Body of pancreas (tissue), 4 donors: ENCODE measurements around the gene APOM. TPM values are rescaled to one million over a fixed set of nuclear protein-coding genes. Genes with fewer than 3 reads are reported as not detected.

Source experiments
- ATAC-seq: fragments of 150-250 bp; one replicate; pipeline ENCODE4 v1.9.1; 2016
- DNase-seq, 4 donors: peaks; one replicate each; pipeline ENCODE4 v3.0.0-alpha.2; 2019
- H3K27ac ChIP-seq, 4 donors: fragments of 200-600 bp; sonication (generic); 1 replicate in 3 of 4; 2 replicates in 1 of 4; pipeline versions ENCODE4 v1.5.1 to v1.6.1; 2016 to 2019; ENCODE audit warnings: mild to moderate bottlenecking in 1 of 4, mixed read lengths in 1 of 4, moderate library complexity in 1 of 4
- H3K27me3 ChIP-seq, 2 donors: fragments of 200-600 bp; sonication (generic); one replicate each; pipeline ENCODE4 v1.6.0; 2016; ENCODE audit warnings: mild to moderate bottlenecking in 1 of 2
- H3K36me3 ChIP-seq, 2 donors: fragments of 200-600 bp; sonication (generic); replicated peaks in 1 of 2; 2 replicates each; pipeline ENCODE4 v1.5.1; 2016; ENCODE audit warnings: low read depth in 2 of 2; ENCODE audit not compliant: insufficient read depth in 1 of 2
- H3K4me1 ChIP-seq: fragments of 200-600 bp; sonication (generic); one replicate; pipeline ENCODE4 v1.6.0; 2016
- H3K4me3 ChIP-seq, 2 donors: fragments of 200-600 bp; sonication (generic); 1 replicate in 1 of 2; 2 replicates in 1 of 2; pipeline ENCODE4 v1.5.1; 2016 to 2019
- H3K9me3 ChIP-seq, 3 donors: fragments of 200-600 bp; sonication (generic); 1 replicate in 2 of 3; 2 replicates in 1 of 3; pipeline ENCODE4 v1.5.1; 2016
- CTCF ChIP-seq, 7 experiments: fragments of 450-650 bp in 4 of 7; fragments of 200-600 bp in 3 of 7; sonication (generic) in 3 of 7; IDR thresholded peaks; one replicate each; pipeline ENCODE4 v1.5.1; 2016 to 2019; ENCODE audit warnings: antibody characterized with exemption in 7 of 7
- POLR2A ChIP-seq, 3 donors: fragments of 450-650 bp; IDR thresholded peaks; one replicate each; pipeline ENCODE4 v1.6.1; 2016; ENCODE audit warnings: antibody characterized with exemption in 3 of 3, mild to moderate bottlenecking in 2 of 3
- WGBS, 2 donors: methylation state at CpG; one replicate each; pipeline ENCODE4 v1.1.5; 2017; 5-methylcytosine and 5-hydroxymethylcytosine counted together
- intact Hi-C: fragments of 100-400 bp; cut with DNase I; formaldehyde crosslinking; loops from one replicate; pipeline ENCODE4 v1.15.1; 2023
- total RNA-seq, 2 donors: library from RNA; depleted of rRNA; stranded (reverse); fragments of >200 nt; gene quantifications; one replicate each; pipeline ENCODE4 v1.1.0, GENCODE V29; 2016

APOM gene
- total RNA-seq, 2 donors from 2014 or later, result 1.6 TPM; not detected in 1

- DNase-seq (no peak), ATAC-seq (no peak)
- Histone ChIP-seq H3K27ac (no peak overlapping the region), H3K4me1 (no peaks in the 10 kb centered on the region), H3K27me3 (no peaks in the 10 kb centered on the region), H3K4me3 (no peak overlapping the region), H3K9me3 (no peaks in the 10 kb centered on the region), H3K36me3 (peaks cover 31 to 71% of the 10 kb centered on the region in 2 donors)
- intact Hi-C loops, result no loop called here
- no peak for TF ChIP-seq POLR2A (IDR thresholded peaks at IDR 0.05)
- TF ChIP-seq CTCF (IDR thresholded peaks at IDR 0.05), result no peak
- 93 to 96% methylated on average over 7 of the region's 7 CpGs for WGBS, 2 donors
These were observed 26.7 kb upstream of the APOM start for GRCh38 chr6:31629014-31629413.

GRCh38 chr6:31630177-31630934, 25.3 kb upstream of the APOM start:
- Histone ChIP-seq H3K27me3 (no peaks in the 10 kb centered on the region), H3K36me3 (peaks cover 31 to 68% of the 10 kb centered on the region in 2 donors), H3K27ac (no peak overlapping the region), H3K4me1 (no peaks in the 10 kb centered on the region), H3K4me3 (no peak overlapping the region), H3K9me3 (no peaks in the 10 kb centered on the region)
- no peak for ATAC-seq
- no peak for DNase-seq
- no peak for TF ChIP-seq CTCF (IDR thresholded peaks at IDR 0.05)
- no peak for TF ChIP-seq POLR2A (IDR thresholded peaks at IDR 0.05)
- intact Hi-C loops, result no loop called here
- 91 to 94% methylated on average over 25 of the region's 25 CpGs for WGBS, 2 donors

GRCh38 chr6:31631209-31631608, 24.5 kb upstream of the APOM start:
- no peaks in the 10 kb centered on the region for H3K4me1 ChIP-seq
- H3K27me3 ChIP-seq, result no peaks in the 10 kb centered on the region
- no peak overlapping the region for H3K4me3 ChIP-seq
- peaks cover 29 to 64% of the 10 kb centered on the region in 2 donors for H3K36me3 ChIP-seq
- ATAC-seq (no peak), DNase-seq (no peak)
- 87 to 98% methylated on average over 4 to 16 of the region's 16 CpGs for WGBS, 2 donors
- no peak overlapping the region for H3K27ac ChIP-seq
- no peak for TF ChIP-seq POLR2A (IDR thresholded peaks at IDR 0.05)
- intact Hi-C loops, result no loop called here
- H3K9me3 ChIP-seq, result no peaks in the 10 kb centered on the region

- intact Hi-C loops, result no loop called here
- no peak for DNase-seq
- 88 to 96% methylated on average over 25 to 31 of the region's 32 CpGs for WGBS, 2 donors
- Histone ChIP-seq H3K36me3 (peaks cover 24 to 66% of the 10 kb centered on the region in 2 donors), H3K4me1 (no peaks in the 10 kb centered on the region), H3K9me3 (no peaks in the 10 kb centered on the region), H3K4me3 (no peak overlapping the region), H3K27ac (no peak overlapping the region), H3K27me3 (no peaks in the 10 kb centered on the region)
- no peak for TF ChIP-seq POLR2A (IDR thresholded peaks at IDR 0.05)
- TF ChIP-seq CTCF (IDR thresholded peaks at IDR 0.05), result no peak
- ATAC-seq, result no peak
These were observed 23.9 kb upstream of the APOM start for GRCh38 chr6:31631681-31632278.

- ATAC-seq, result no peak
- H3K27ac ChIP-seq, result no peak overlapping the region
- WGBS, 2 donors, result 88 to 89% methylated on average over 24 to 25 of the region's 26 CpGs
These were observed 23.3 kb upstream of the APOM start for GRCh38 chr6:31632279-31632946.

More at GRCh38 chr6:31632279-31632946, 23.3 kb upstream of the APOM start:
- Histone ChIP-seq H3K27me3 (no peaks in the 10 kb centered on the region), H3K4me3 (no peak overlapping the region), H3K4me1 (no peaks in the 10 kb centered on the region), H3K36me3 (peaks cover 24 to 69% of the 10 kb centered on the region in 2 donors), H3K9me3 (no peaks in the 10 kb centered on the region)
- DNase-seq, result no peak
- no peak for TF ChIP-seq CTCF (IDR thresholded peaks at IDR 0.05)
- no peak for TF ChIP-seq POLR2A (IDR thresholded peaks at IDR 0.05)
- intact Hi-C loops, result no loop called here
